ENCODE data around the gene C1orf159. TPM values are rescaled to one million over a fixed set of nuclear protein-coding genes. Genes with fewer than 3 reads are reported as not detected.

C1orf159 gene
- total and polyA plus RNA-seq, 9 of the 15 experiments (the other 6 are each of a cell fraction or from before 2014, with no cell fraction given): 0.28 to 54.9 (median 10.6) TPM

DNA sequence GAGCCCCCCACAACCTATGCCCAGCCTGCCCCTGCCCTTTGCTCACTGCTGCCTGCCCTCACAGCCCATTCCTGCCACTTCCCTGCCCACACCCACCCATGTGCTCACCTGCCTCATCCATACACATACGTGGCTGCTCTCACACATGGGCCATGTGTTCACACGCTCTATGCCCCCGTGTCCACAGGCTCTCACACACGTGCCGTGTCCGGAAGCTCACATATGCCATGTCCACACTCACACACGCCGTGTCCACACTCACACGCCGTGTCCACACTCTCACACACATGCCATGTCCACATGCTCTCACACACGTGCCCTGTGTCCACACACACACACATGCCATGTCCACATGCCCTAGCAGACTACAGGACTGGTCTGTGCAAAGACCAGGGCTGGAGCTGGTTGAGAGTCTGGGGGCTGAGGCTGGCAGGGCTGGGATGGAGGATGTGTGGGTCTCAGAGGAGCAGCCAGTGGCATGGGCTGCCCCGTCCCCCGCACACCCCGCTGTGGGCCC, 41.2 kb downstream of the C1orf159 start:
- Histone ChIP-seq H3K27ac (ENCODE audit: extremely low read depth, low read depth, low read length) (no peak overlapping the region), H2AFZ (ENCODE audit: low read depth, low read length) (no peak overlapping the region), H3K36me3 (ENCODE audit: control insufficient read depth, insufficient read depth, low read length) (no peaks in the 10 kb centered on the region), H3K4me1 (replicated peaks in 1 of 2; ENCODE audit: control insufficient read depth in 2 of 2, insufficient read depth in 2 of 2, low read length in 2 of 2) (peaks cover 13 to 68% of the 10 kb centered on the region in 2 experiments; a peak in 4 of 5 replicates), H3K27me3 (ENCODE audit: control insufficient read depth in 2 of 2, insufficient read depth in 2 of 2, low read length in 2 of 2) (peaks cover 2 to 14% of the 10 kb centered on the region in 2 experiments; a peak in 2 of 5 replicates), H3K4me2 (ENCODE audit: insufficient read depth, low read length) (no peak overlapping the region), H3K9me3 (replicated peaks; ENCODE audit: control insufficient read depth, insufficient read depth, low read depth, low read length) (no peaks in the 10 kb centered on the region), H4K20me1 (replicated peaks; ENCODE audit: control insufficient read depth, insufficient read depth, low read length) (0 out of 2 replicates have a peak, but pooled peaks cover 7% of the 10 kb centered on the region), H3K79me2 (ENCODE audit: control insufficient read depth, insufficient read depth, low read length) (no peaks in the 10 kb centered on the region), H3K9me1 (ENCODE audit: control insufficient read depth, insufficient read depth, low read length) (no peaks in the 10 kb centered on the region), H3K4me3 (no peak overlapping the region), H3K9ac (ENCODE audit: insufficient read depth in 1 of 2, low read depth in 2 of 2, low read length in 2 of 2) (peak overlapping the region in 1 of 2 experiments; percentile 3; a peak in 1 of 4 replicates)
- DNase-seq (ENCODE audit: extremely low read depth in 1 of 4, low spot score in 3 of 4) (peak in 1 of 4 experiments; percentile 9), FAIRE-seq (peak; percentile 23), ATAC-seq (no peak)
- BruUV-seq (replicated peaks): no TSS peak
- in situ Hi-C loops (cut with MboI): no loop called here
- CTCF ChIA-PET (ENCODE audit: low intra/inter-chr PET ratio): no interaction called here
- intact Hi-C loops (cut with micrococcal nuclease): no loop called here
- POLR2A ChIA-PET: interaction anchor here (0.6 to 0.9 kb wide), 3 partner anchors 9 to 17 kb away, joined by 3 read pairs; no protein-coding TSS in a partner anchor
- WGBS (ENCODE audit: insufficient coverage, low coverage, missing lambda C conversion rate): 41% methylated on average over 14 of the region's 14 CpGs
- TF ChIP-seq TEAD4 (IDR thresholded peaks at IDR 0.05; ENCODE audit: low read length) (no peak), TEAD4 (CRISPR knock-in tag; IDR thresholded peaks at IDR 0.05; ENCODE audit: borderline replicate concordance) (peak; percentile 78; the same call in 1 of the 2 replicates), ZNF212 (CRISPR knock-in tag; IDR thresholded peaks at IDR 0.05) (no peak), ZNF561 (CRISPR knock-in tag; conservative IDR thresholded peaks at IDR 0.05) (no peak), JUN (IDR thresholded peaks at IDR 0.05; ENCODE audit: borderline replicate concordance, low read depth, low read length) (no peak), JUN (CRISPR knock-in tag; IDR thresholded peaks at IDR 0.05; ENCODE audit: borderline replicate concordance) (0 out of 2 replicates have a peak, but pooled peaks have one; percentile 26), MCM3 (IDR thresholded peaks at IDR 0.05) (0 out of 2 replicates have a peak, but pooled peaks have one; percentile 62), ZNF511 (CRISPR knock-in tag; IDR thresholded peaks at IDR 0.05) (0 out of 2 replicates have a peak, but pooled peaks have one; percentile 16), ZC3H4 (CRISPR knock-in tag; IDR thresholded peaks at IDR 0.05; ENCODE audit: borderline replicate concordance) (no peak), ZNF143 (CRISPR knock-in tag; IDR thresholded peaks at IDR 0.05) (0 out of 2 replicates have a peak, but pooled peaks have one; percentile 40), JUND (IDR thresholded peaks at IDR 0.05; ENCODE audit: borderline replicate concordance, low read depth, low read length) (no peak), JUND (tag; IDR thresholded peaks at IDR 0.05; ENCODE audit: borderline replicate concordance, low read depth, low read length) (no peak), SMARCB1 (IDR thresholded peaks at IDR 0.05; ENCODE audit: insufficient read length, low read depth) (no peak), CEBPG (CRISPR knock-in tag; IDR thresholded peaks at IDR 0.05) (peak; percentile 20; the same call in 1 of the 2 replicates), CEBPG (tag; conservative IDR thresholded peaks at IDR 0.05 in 1 of 2, IDR thresholded peaks at IDR 0.05 in 1 of 2) (no peak), FOXA3 (CRISPR knock-in tag; conservative IDR thresholded peaks at IDR 0.05 in 1 of 2, IDR thresholded peaks at IDR 0.05 in 1 of 2) (0 out of 4 replicates have a peak, but pooled peaks of 1 of the 2 experiments have one; percentile 54)
- TF ChIP-seq, protein P1, sequence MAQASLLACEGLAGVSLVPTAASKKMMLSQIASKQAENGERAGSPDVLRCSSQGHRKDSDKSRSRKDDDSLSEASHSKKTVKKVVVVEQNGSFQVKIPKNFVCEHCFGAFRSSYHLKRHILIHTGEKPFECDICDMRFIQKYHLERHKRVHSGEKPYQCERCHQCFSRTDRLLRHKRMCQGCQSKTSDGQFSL (CRISPR knock-in tag; IDR thresholded peaks at IDR 0.05): peak; percentile 32; the same call in 1 of the 2 replicates
- TF ChIP-seq, protein P1 (tag; IDR thresholded peaks at IDR 0.05): no peak
- TF ChIP-seq, protein P2, sequence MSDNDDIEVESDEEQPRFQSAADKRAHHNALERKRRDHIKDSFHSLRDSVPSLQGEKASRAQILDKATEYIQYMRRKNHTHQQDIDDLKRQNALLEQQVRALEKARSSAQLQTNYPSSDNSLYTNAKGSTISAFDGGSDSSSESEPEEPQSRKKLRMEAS (CRISPR knock-in tag; IDR thresholded peaks at IDR 0.05): peak; percentile 94
- TF ChIP-seq, protein P3, sequence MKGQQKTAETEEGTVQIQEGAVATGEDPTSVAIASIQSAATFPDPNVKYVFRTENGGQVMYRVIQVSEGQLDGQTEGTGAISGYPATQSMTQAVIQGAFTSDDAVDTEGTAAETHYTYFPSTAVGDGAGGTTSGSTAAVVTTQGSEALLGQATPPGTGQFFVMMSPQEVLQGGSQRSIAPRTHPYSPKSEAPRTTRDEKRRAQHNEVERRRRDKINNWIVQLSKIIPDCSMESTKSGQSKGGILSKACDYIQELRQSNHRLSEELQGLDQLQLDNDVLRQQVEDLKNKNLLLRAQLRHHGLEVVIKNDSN (CRISPR knock-in tag; IDR thresholded peaks at IDR 0.05): peak; percentile 60
